ENCODE results near the gene CBX1. TPM values are rescaled to one million over a fixed set of nuclear protein-coding genes. Genes with fewer than 3 reads are reported as not detected.
A peak's percentile ranks its signal among the peaks of the same experiment; 100 is the strongest.
"Not testable (repeated sequence)": the region's sequence is repeated elsewhere in the genome, so short reads cannot be mapped to it uniquely, and the experiment has no call there.

Gene CBX1
- polyA plus RNA-seq, 1 donor = 63.6 TPM

- H3K9me3 ChIP-seq (ENCODE audit: control insufficient read depth, low read depth, low read length); H3K4me3 ChIP-seq (ENCODE audit: low read length); H3K27ac ChIP-seq (ENCODE audit: low read length); H3K4me1 ChIP-seq (ENCODE audit: control insufficient read depth, insufficient read depth, low read length); DNase-seq; H3K27me3 ChIP-seq (ENCODE audit: control insufficient read depth, insufficient read depth, low read length): not testable (repeated sequence)
- H3K36me3 ChIP-seq (ENCODE audit: control insufficient read depth, insufficient read depth, low read length) = peaks cover 40% of the 10 kb centered on the region
- no CpG with 5 or more reads among the region's 5 CpGs for WGBS (ENCODE audit: insufficient coverage, low lambda C conversion rate)
Measured at GRCh38 chr17:48073566-48074094, 27.6 kb downstream of the CBX1 start.

- peaks cover 42% of the 10 kb centered on the region for H3K36me3 ChIP-seq (ENCODE audit: control insufficient read depth, insufficient read depth, low read length)
Measured at GRCh38 chr17:48072811-48073210, 28.5 kb downstream of the CBX1 start.

GRCh38 chr17:48071654-48072053 is 29.6 kb downstream of the CBX1 start:
- no peaks in the 10 kb centered on the region for H3K27me3 ChIP-seq (ENCODE audit: control insufficient read depth, insufficient read depth, low read length)
- no peak overlapping the region for H3K27ac ChIP-seq (ENCODE audit: low read length)
- H3K36me3 ChIP-seq (ENCODE audit: control insufficient read depth, insufficient read depth, low read length) = peaks cover 40% of the 10 kb centered on the region
- no CpG with 5 or more reads among the region's 2 CpGs for WGBS (ENCODE audit: insufficient coverage, low lambda C conversion rate)
- H3K4me1 ChIP-seq (ENCODE audit: control insufficient read depth, insufficient read depth, low read length) = no peaks in the 10 kb centered on the region
- no peak overlapping the region for H3K4me3 ChIP-seq (ENCODE audit: low read length)
- no peak for DNase-seq
- H3K9me3 ChIP-seq (ENCODE audit: control insufficient read depth, low read depth, low read length) = no peaks in the 10 kb centered on the region

More at GRCh38 chr17:48072811-48073210, 28.5 kb downstream of the CBX1 start:
- 100% methylated on average over 1 of the region's 9 CpGs for WGBS (ENCODE audit: insufficient coverage, low lambda C conversion rate)
- not testable (repeated sequence) for H3K4me3 ChIP-seq (ENCODE audit: low read length); H3K27me3 ChIP-seq (ENCODE audit: control insufficient read depth, insufficient read depth, low read length); DNase-seq; H3K4me1 ChIP-seq (ENCODE audit: control insufficient read depth, insufficient read depth, low read length); H3K27ac ChIP-seq (ENCODE audit: low read length); H3K9me3 ChIP-seq (ENCODE audit: control insufficient read depth, low read depth, low read length)

GRCh38 chr17:48070195-48070594 is 31.1 kb downstream of the CBX1 start:
- no peaks in the 10 kb centered on the region for H3K4me1 ChIP-seq (ENCODE audit: control insufficient read depth, insufficient read depth, low read length)
- peaks cover 39% of the 10 kb centered on the region for H3K36me3 ChIP-seq (ENCODE audit: control insufficient read depth, insufficient read depth, low read length)
- no peaks in the 10 kb centered on the region for H3K27me3 ChIP-seq (ENCODE audit: control insufficient read depth, insufficient read depth, low read length)
- no peak overlapping the region for H3K4me3 ChIP-seq (ENCODE audit: low read length)
- DNase-seq = no peak
- H3K9me3 ChIP-seq (ENCODE audit: control insufficient read depth, low read depth, low read length) = no peaks in the 10 kb centered on the region
- no peak overlapping the region for H3K27ac ChIP-seq (ENCODE audit: low read length)
- no CpG with 5 or more reads among the region's 2 CpGs for WGBS (ENCODE audit: insufficient coverage, low lambda C conversion rate)

GRCh38 chr17:48068491-48068961 is 32.8 kb downstream of the CBX1 start:
- H3K4me3 ChIP-seq (ENCODE audit: low read length) = no peak overlapping the region
- H3K27ac ChIP-seq (ENCODE audit: low read length) = no peak overlapping the region
- WGBS (ENCODE audit: insufficient coverage, low lambda C conversion rate) = no CpG with 5 or more reads among the region's 3 CpGs
- H3K4me1 ChIP-seq (ENCODE audit: control insufficient read depth, insufficient read depth, low read length) = no peaks in the 10 kb centered on the region
- peak; percentile 25 to 58 for DNase-seq
- peaks cover 46% of the 10 kb centered on the region for H3K36me3 ChIP-seq (ENCODE audit: control insufficient read depth, insufficient read depth, low read length)
- H3K9me3 ChIP-seq (ENCODE audit: control insufficient read depth, low read depth, low read length) = no peaks in the 10 kb centered on the region
- H3K27me3 ChIP-seq (ENCODE audit: control insufficient read depth, insufficient read depth, low read length) = no peaks in the 10 kb centered on the region

GRCh38 chr17:48067808-48068207 is 33.5 kb downstream of the CBX1 start:
- H3K27ac ChIP-seq (ENCODE audit: low read length); H3K4me3 ChIP-seq (ENCODE audit: low read length); H3K9me3 ChIP-seq (ENCODE audit: control insufficient read depth, low read depth, low read length); H3K4me1 ChIP-seq (ENCODE audit: control insufficient read depth, insufficient read depth, low read length); DNase-seq; H3K27me3 ChIP-seq (ENCODE audit: control insufficient read depth, insufficient read depth, low read length): not testable (repeated sequence)
- no CpG with 5 or more reads among the region's 2 CpGs for WGBS (ENCODE audit: insufficient coverage, low lambda C conversion rate)
- H3K36me3 ChIP-seq (ENCODE audit: control insufficient read depth, insufficient read depth, low read length) = peaks cover 48% of the 10 kb centered on the region

GRCh38 chr17:48067245-48067644 is 34.0 kb downstream of the CBX1 start:
- no peak overlapping the region for H3K27ac ChIP-seq (ENCODE audit: low read length)
- H3K36me3 ChIP-seq (ENCODE audit: control insufficient read depth, insufficient read depth, low read length) = peaks cover 51% of the 10 kb centered on the region
- no peaks in the 10 kb centered on the region for H3K9me3 ChIP-seq (ENCODE audit: control insufficient read depth, low read depth, low read length)
- no peak for DNase-seq
- no peaks in the 10 kb centered on the region for H3K27me3 ChIP-seq (ENCODE audit: control insufficient read depth, insufficient read depth, low read length)
- 100% methylated on average over 1 of the region's 3 CpGs for WGBS (ENCODE audit: insufficient coverage, low lambda C conversion rate)
- no peak overlapping the region for H3K4me3 ChIP-seq (ENCODE audit: low read length)
- no peaks in the 10 kb centered on the region for H3K4me1 ChIP-seq (ENCODE audit: control insufficient read depth, insufficient read depth, low read length)

GRCh38 chr17:48066656-48067055 is 34.6 kb downstream of the CBX1 start:
- Histone ChIP-seq H3K4me1 (ENCODE audit: control insufficient read depth, insufficient read depth, low read length) (no peaks in the 10 kb centered on the region), H3K27ac (ENCODE audit: low read length) (no peak overlapping the region), H3K27me3 (ENCODE audit: control insufficient read depth, insufficient read depth, low read length) (no peaks in the 10 kb centered on the region), H3K36me3 (ENCODE audit: control insufficient read depth, insufficient read depth, low read length) (peaks cover 52% of the 10 kb centered on the region), H3K9me3 (ENCODE audit: control insufficient read depth, low read depth, low read length) (no peaks in the 10 kb centered on the region), H3K4me3 (ENCODE audit: low read length) (no peak overlapping the region)
- no CpG with 5 or more reads among the region's 1 CpG for WGBS (ENCODE audit: insufficient coverage, low lambda C conversion rate)
- no peak for DNase-seq

GRCh38 chr17:48066192-48066591 is 35.1 kb downstream of the CBX1 start:
- no peak overlapping the region for H3K27ac ChIP-seq (ENCODE audit: low read length)
- WGBS (ENCODE audit: insufficient coverage, low lambda C conversion rate) = no CpG with 5 or more reads among the region's 1 CpG
- no peaks in the 10 kb centered on the region for H3K27me3 ChIP-seq (ENCODE audit: control insufficient read depth, insufficient read depth, low read length)
- H3K36me3 ChIP-seq (ENCODE audit: control insufficient read depth, insufficient read depth, low read length) = peaks cover 52% of the 10 kb centered on the region
- no peak overlapping the region for H3K4me3 ChIP-seq (ENCODE audit: low read length)
- no peaks in the 10 kb centered on the region for H3K4me1 ChIP-seq (ENCODE audit: control insufficient read depth, insufficient read depth, low read length)
- no peaks in the 10 kb centered on the region for H3K9me3 ChIP-seq (ENCODE audit: control insufficient read depth, low read depth, low read length)
- no peak for DNase-seq

GRCh38 chr17:48064638-48065037 is 36.6 kb downstream of the CBX1 start:
- Histone ChIP-seq H3K4me3 (ENCODE audit: low read length) (no peak overlapping the region), H3K27ac (ENCODE audit: low read length) (no peak overlapping the region), H3K36me3 (ENCODE audit: control insufficient read depth, insufficient read depth, low read length) (peaks cover 62% of the 10 kb centered on the region), H3K27me3 (ENCODE audit: control insufficient read depth, insufficient read depth, low read length) (no peaks in the 10 kb centered on the region), H3K4me1 (ENCODE audit: control insufficient read depth, insufficient read depth, low read length) (no peaks in the 10 kb centered on the region), H3K9me3 (ENCODE audit: control insufficient read depth, low read depth, low read length) (no peaks in the 10 kb centered on the region)
- DNase-seq = no peak
- no CpG with 5 or more reads among the region's 3 CpGs for WGBS (ENCODE audit: insufficient coverage, low lambda C conversion rate)

- H3K9me3 ChIP-seq (ENCODE audit: control insufficient read depth, low read depth, low read length) = no peaks in the 10 kb centered on the region
- no peak overlapping the region for H3K4me3 ChIP-seq (ENCODE audit: low read length)
- H3K4me1 ChIP-seq (ENCODE audit: control insufficient read depth, insufficient read depth, low read length) = no peaks in the 10 kb centered on the region
- no peaks in the 10 kb centered on the region for H3K27me3 ChIP-seq (ENCODE audit: control insufficient read depth, insufficient read depth, low read length)
- no peak overlapping the region for H3K27ac ChIP-seq (ENCODE audit: low read length)
- no peak for DNase-seq
- no CpG with 5 or more reads among the region's 7 CpGs for WGBS (ENCODE audit: insufficient coverage, low lambda C conversion rate)
- peaks cover 80% of the 10 kb centered on the region for H3K36me3 ChIP-seq (ENCODE audit: control insufficient read depth, insufficient read depth, low read length)
Measured at GRCh38 chr17:48062273-48062672, 39.0 kb downstream of the CBX1 start.
